Measurements from ENCODE around the gene RSU1. TPM values are rescaled to one million over a fixed set of nuclear protein-coding genes. Genes with fewer than 3 reads are reported as not detected.

The RSU1 gene
- total RNA-seq, 2 donors from 2014 or later: 49.1 to 53.1 TPM

- H3K36me3 Mint-ChIP-seq (ENCODE audit: insufficient read depth in 2 of 2): peaks cover 0 to 2% of the 10 kb centered on the region in 2 donors
- H3K27me3 Mint-ChIP-seq (ENCODE audit: low read depth): no peaks in the 10 kb centered on the region
- DNase-seq (no peak), ATAC-seq (replicated peaks in 1 of 2) (no peak)
- H3K4me3 Mint-ChIP-seq: no peak overlapping the region
- no peak overlapping the region for H3K27ac Mint-ChIP-seq
- H3K9me3 Mint-ChIP-seq: no peaks in the 10 kb centered on the region
- H3K4me1 Mint-ChIP-seq (ENCODE audit: low read depth): no peaks in the 10 kb centered on the region
These were observed 116.9 kb downstream of the RSU1 start for GRCh38 chr10:16700331-16700730.

GRCh38 chr10:16699435-16700057 lies 117.7 kb downstream of the RSU1 start:
- H3K36me3 Mint-ChIP-seq (ENCODE audit: insufficient read depth in 2 of 2): no peaks in the 10 kb centered on the region
- H3K9me3 Mint-ChIP-seq: no peaks in the 10 kb centered on the region
- H3K27me3 Mint-ChIP-seq (ENCODE audit: low read depth): no peaks in the 10 kb centered on the region
- no peaks in the 10 kb centered on the region for H3K4me1 Mint-ChIP-seq (ENCODE audit: low read depth)
- H3K4me3 Mint-ChIP-seq: no peak overlapping the region
- ATAC-seq (replicated peaks in 1 of 2) (no peak), DNase-seq (no peak)
- no peak overlapping the region for H3K27ac Mint-ChIP-seq

GRCh38 chr10:16698461-16698860 lies 118.8 kb downstream of the RSU1 start:
- no peaks in the 10 kb centered on the region for H3K27me3 Mint-ChIP-seq (ENCODE audit: low read depth)
- no peak for ATAC-seq (replicated peaks in 1 of 2)
- DNase-seq: no peak
- no peak overlapping the region for H3K27ac Mint-ChIP-seq
- H3K36me3 Mint-ChIP-seq (ENCODE audit: insufficient read depth in 2 of 2): no peaks in the 10 kb centered on the region
- no peak overlapping the region for H3K4me3 Mint-ChIP-seq
- H3K9me3 Mint-ChIP-seq: no peaks in the 10 kb centered on the region
- H3K4me1 Mint-ChIP-seq (ENCODE audit: low read depth): no peaks in the 10 kb centered on the region

GRCh38 chr10:16690417-16690816 lies 126.8 kb downstream of the RSU1 start:
- Mint-ChIP-seq H3K27ac (no peak overlapping the region), H3K4me3 (no peak overlapping the region), H3K4me1 (ENCODE audit: low read depth) (no peaks in the 10 kb centered on the region), H3K36me3 (ENCODE audit: insufficient read depth in 2 of 2) (no peaks in the 10 kb centered on the region), H3K9me3 (no peaks in the 10 kb centered on the region), H3K27me3 (ENCODE audit: low read depth) (no peaks in the 10 kb centered on the region)
- DNase-seq (no peak), ATAC-seq (replicated peaks in 1 of 2) (no peak)

- ATAC-seq (replicated peaks in 1 of 2) (no peak), DNase-seq (no peak)
- Mint-ChIP-seq H3K27me3 (ENCODE audit: low read depth) (no peaks in the 10 kb centered on the region), H3K27ac (no peak overlapping the region), H3K4me1 (ENCODE audit: low read depth) (no peaks in the 10 kb centered on the region), H3K36me3 (ENCODE audit: insufficient read depth in 2 of 2) (no peaks in the 10 kb centered on the region), H3K4me3 (no peak overlapping the region), H3K9me3 (no peaks in the 10 kb centered on the region)
These were observed 127.5 kb downstream of the RSU1 start for GRCh38 chr10:16689696-16690095.

GRCh38 chr10:16689227-16689626 lies 128.0 kb downstream of the RSU1 start:
- Mint-ChIP-seq H3K27ac (no peak overlapping the region), H3K4me3 (no peak overlapping the region), H3K4me1 (ENCODE audit: low read depth) (no peaks in the 10 kb centered on the region), H3K36me3 (ENCODE audit: insufficient read depth in 2 of 2) (no peaks in the 10 kb centered on the region), H3K27me3 (ENCODE audit: low read depth) (no peaks in the 10 kb centered on the region), H3K9me3 (no peaks in the 10 kb centered on the region)
- ATAC-seq (replicated peaks in 1 of 2): no peak
- DNase-seq: no peak

- Mint-ChIP-seq H3K36me3 (ENCODE audit: insufficient read depth in 2 of 2) (peaks cover 0 to 1% of the 10 kb centered on the region in 2 donors), H3K4me3 (no peak overlapping the region), H3K4me1 (ENCODE audit: low read depth) (no peaks in the 10 kb centered on the region), H3K27ac (no peak overlapping the region), H3K9me3 (no peaks in the 10 kb centered on the region), H3K27me3 (ENCODE audit: low read depth) (no peaks in the 10 kb centered on the region)
- ATAC-seq (replicated peaks in 1 of 2): no peak
- DNase-seq: no peak
These were observed 130.9 kb downstream of the RSU1 start for GRCh38 chr10:16686054-16686902.

- H3K36me3 Mint-ChIP-seq (ENCODE audit: insufficient read depth in 2 of 2): peaks cover 0 to 1% of the 10 kb centered on the region in 2 donors
- no peak for ATAC-seq (replicated peaks in 1 of 2)
These were observed 131.7 kb downstream of the RSU1 start for GRCh38 chr10:16685551-16685950.

GRCh38 chr10:16681521-16681920 lies 135.7 kb downstream of the RSU1 start:
- peak; percentile 39 to 52 for ATAC-seq (replicated peaks in 1 of 2)

More at GRCh38 chr10:16685551-16685950, 131.7 kb downstream of the RSU1 start:
- DNase-seq: no peak
- Mint-ChIP-seq H3K4me1 (ENCODE audit: low read depth) (no peaks in the 10 kb centered on the region), H3K27ac (no peak overlapping the region), H3K9me3 (no peaks in the 10 kb centered on the region), H3K27me3 (ENCODE audit: low read depth) (no peaks in the 10 kb centered on the region), H3K4me3 (no peak overlapping the region)

GRCh38 chr10:16679511-16679910 lies 137.7 kb downstream of the RSU1 start:
- DNase-seq: no peak
- H3K27ac Mint-ChIP-seq: peak overlapping the region; percentile 58
- ATAC-seq (replicated peaks in 1 of 2): no peak
- no peak overlapping the region for H3K4me3 Mint-ChIP-seq
- peaks cover 8 to 9% of the 10 kb centered on the region in 2 donors for H3K36me3 Mint-ChIP-seq (ENCODE audit: insufficient read depth in 2 of 2)
- no peaks in the 10 kb centered on the region for H3K27me3 Mint-ChIP-seq (ENCODE audit: low read depth)
- no peaks in the 10 kb centered on the region for H3K4me1 Mint-ChIP-seq (ENCODE audit: low read depth)
- peaks cover 0 to 2% of the 10 kb centered on the region in 2 donors for H3K9me3 Mint-ChIP-seq

More at GRCh38 chr10:16681521-16681920, 135.7 kb downstream of the RSU1 start:
- Mint-ChIP-seq H3K36me3 (ENCODE audit: insufficient read depth in 2 of 2) (peaks cover 5% of the 10 kb centered on the region in 2 donors), H3K4me3 (no peak overlapping the region), H3K9me3 (peaks cover 0 to 2% of the 10 kb centered on the region in 2 donors), H3K4me1 (ENCODE audit: low read depth) (no peaks in the 10 kb centered on the region), H3K27ac (no peak overlapping the region), H3K27me3 (ENCODE audit: low read depth) (no peaks in the 10 kb centered on the region)
- no peak for DNase-seq

GRCh38 chr10:16675334-16675733 lies 141.9 kb downstream of the RSU1 start:
- Mint-ChIP-seq H3K27ac (peak overlapping the region; percentile 0), H3K9me3 (peaks cover 2% of the 10 kb centered on the region in 2 donors), H3K27me3 (ENCODE audit: low read depth) (no peaks in the 10 kb centered on the region), H3K4me1 (ENCODE audit: low read depth) (no peaks in the 10 kb centered on the region), H3K36me3 (ENCODE audit: insufficient read depth in 2 of 2) (peaks cover 8 to 9% of the 10 kb centered on the region in 2 donors), H3K4me3 (no peak overlapping the region)
- DNase-seq (no peak), ATAC-seq (replicated peaks in 1 of 2) (no peak)

GRCh38 chr10:16674147-16674703 lies 143.0 kb downstream of the RSU1 start:
- Mint-ChIP-seq H3K4me1 (ENCODE audit: low read depth) (no peaks in the 10 kb centered on the region), H3K4me3 (no peak overlapping the region), H3K9me3 (peaks cover 2 to 6% of the 10 kb centered on the region in 2 donors), H3K27me3 (ENCODE audit: low read depth) (no peaks in the 10 kb centered on the region), H3K36me3 (ENCODE audit: insufficient read depth in 2 of 2) (peaks cover 7 to 12% of the 10 kb centered on the region in 2 donors), H3K27ac (no peak overlapping the region)
- DNase-seq (no peak), ATAC-seq (replicated peaks in 1 of 2) (no peak)

- H3K9me3 Mint-ChIP-seq: peaks cover 2 to 6% of the 10 kb centered on the region in 2 donors
These were observed 143.8 kb downstream of the RSU1 start for GRCh38 chr10:16673443-16673842.

More at GRCh38 chr10:16673443-16673842, 143.8 kb downstream of the RSU1 start:
- Mint-ChIP-seq H3K4me1 (ENCODE audit: low read depth) (no peaks in the 10 kb centered on the region), H3K27me3 (ENCODE audit: low read depth) (no peaks in the 10 kb centered on the region), H3K36me3 (ENCODE audit: insufficient read depth in 2 of 2) (peaks cover 7 to 9% of the 10 kb centered on the region in 2 donors), H3K27ac (no peak overlapping the region), H3K4me3 (no peak overlapping the region)
- no peak for DNase-seq
- ATAC-seq (replicated peaks in 1 of 2): no peak

Measured in activated T-cell treated with anti-CD3 and anti-CD28 coated beads, Interleukin-2, amount 50 U/mL, for 72 hours (primary cell).